ENCODE measurements around the gene FADS3.
"Not testable (repeated sequence)": the region's sequence is repeated elsewhere in the genome, so short reads cannot be mapped to it uniquely, and the experiment has no call there.

FADS3 gene

DNA sequence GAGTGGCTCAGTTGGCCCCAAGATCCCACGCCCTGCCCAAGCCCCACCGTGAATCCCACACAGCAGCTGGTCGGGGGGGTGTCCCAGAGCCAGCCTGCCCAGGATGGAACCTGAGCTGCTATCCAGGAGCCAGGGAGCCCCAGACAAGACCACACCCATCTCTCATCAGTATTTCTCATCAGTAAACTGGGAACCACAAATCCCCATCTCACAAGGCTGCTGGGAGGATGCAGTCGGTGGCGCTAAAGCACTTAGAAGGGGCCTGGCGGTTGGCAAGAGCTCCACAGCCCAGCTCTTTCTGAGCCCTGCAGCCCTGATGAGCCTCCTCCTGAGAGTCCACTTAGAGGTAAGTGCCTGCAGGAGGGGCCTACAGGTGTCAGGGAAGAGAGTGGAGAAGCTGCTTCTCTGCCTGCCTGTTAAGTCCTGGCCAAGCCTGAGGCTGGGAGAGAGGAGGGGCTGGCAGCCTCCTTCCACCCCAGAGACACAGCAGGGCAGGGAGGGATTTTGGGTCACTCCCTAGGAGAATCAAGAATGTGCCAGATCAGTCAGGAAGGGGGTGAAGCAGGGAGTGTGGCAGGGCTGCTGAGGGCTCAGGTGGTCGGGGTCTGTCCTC is 6.1 kb downstream of the FADS3 start:
- Mint-ChIP-seq H3K4me3 (no peak overlapping the region), H3K27ac (no peak overlapping the region), H3K4me1 (peaks cover 32 to 74% of the 10 kb centered on the region in 2 donors), H3K27me3 (no peaks in the 10 kb centered on the region), H3K36me3 (peaks cover 21 to 33% of the 10 kb centered on the region in 2 donors), H3K9me3 (peaks cover 0 to 3% of the 10 kb centered on the region in 2 donors)
- no peak for ATAC-seq (replicated peaks)
- DNase-seq, result no peak

DNA sequence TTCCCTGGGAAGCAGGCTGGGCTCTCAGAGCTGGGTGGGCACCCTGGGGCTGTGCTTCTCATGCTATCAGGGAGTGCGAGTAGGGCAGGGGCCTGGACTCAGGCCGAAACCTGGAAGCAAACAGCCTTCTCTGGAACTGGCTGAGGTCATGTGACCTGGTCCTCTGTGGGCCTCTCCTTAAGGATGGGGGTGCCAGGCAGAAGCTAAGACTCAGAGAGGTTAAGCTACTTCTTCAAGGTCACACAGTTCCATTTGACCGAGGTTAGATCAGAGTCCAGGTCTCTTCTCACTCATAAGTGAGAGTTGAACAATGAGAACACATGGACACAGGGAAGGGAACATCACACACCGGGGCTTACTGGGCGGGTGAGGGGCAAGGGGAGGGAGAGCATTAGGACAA is 7.4 kb downstream of the FADS3 start:
- Mint-ChIP-seq H3K9me3 (peaks cover 0 to 3% of the 10 kb centered on the region in 2 donors), H3K36me3 (peaks cover 27 to 36% of the 10 kb centered on the region in 2 donors), H3K4me3 (no peak overlapping the region), H3K27me3 (no peaks in the 10 kb centered on the region), H3K4me1 (peaks cover 40 to 82% of the 10 kb centered on the region in 2 donors), H3K27ac (no peak overlapping the region)
- DNase-seq (no peak), ATAC-seq (replicated peaks) (no peak)

DNA sequence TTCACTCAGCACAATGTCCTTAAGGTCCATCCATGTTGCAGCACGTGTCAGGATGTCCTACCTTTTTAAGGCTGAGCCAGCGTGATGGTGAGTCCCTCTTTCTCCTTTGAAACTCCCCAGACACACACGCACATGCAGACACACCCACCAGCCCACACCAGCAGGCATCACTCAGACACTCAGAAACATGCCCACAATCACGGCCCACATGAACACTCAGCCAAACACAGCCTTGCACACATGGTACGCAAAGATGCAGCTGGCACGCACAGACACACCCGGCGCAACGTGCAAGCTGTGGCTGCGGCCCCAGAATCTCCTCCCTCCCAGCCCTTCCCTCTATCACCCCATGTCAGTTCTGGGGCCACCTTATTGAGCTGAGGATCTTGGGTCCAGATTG is 8.0 kb downstream of the FADS3 start:
- no peak for ATAC-seq (replicated peaks)
- Mint-ChIP-seq H3K27ac (no peak overlapping the region), H3K36me3 (peaks cover 28 to 32% of the 10 kb centered on the region in 2 donors), H3K4me1 (peaks cover 38 to 87% of the 10 kb centered on the region in 2 donors), H3K27me3 (no peaks in the 10 kb centered on the region), H3K9me3 (peaks cover 0 to 3% of the 10 kb centered on the region in 2 donors), H3K4me3 (no peak overlapping the region)
- no peak for DNase-seq

DNA sequence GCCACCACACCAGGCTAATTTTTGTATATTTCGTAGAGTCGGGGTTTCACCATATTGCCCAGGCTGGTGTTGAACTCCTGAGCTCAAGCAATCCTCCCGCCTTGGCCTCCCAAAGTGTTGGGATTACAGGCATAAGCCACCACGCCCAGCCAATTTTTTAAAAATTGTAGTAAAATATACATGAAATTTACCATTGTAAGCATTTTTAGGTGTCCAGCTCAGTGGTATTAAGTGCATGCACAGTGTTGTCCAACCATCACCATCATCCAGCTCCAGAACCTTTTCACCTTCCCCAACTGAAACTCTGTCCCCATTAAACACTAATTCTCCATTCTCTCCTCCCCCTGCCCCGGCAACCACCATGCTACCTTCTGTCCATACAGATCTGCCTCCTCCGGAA is 8.5 kb downstream of the FADS3 start:
- peaks cover 0 to 3% of the 10 kb centered on the region in 2 donors for H3K9me3 Mint-ChIP-seq
- H3K4me3 Mint-ChIP-seq, result no peak overlapping the region
- no peaks in the 10 kb centered on the region for H3K27me3 Mint-ChIP-seq
- peaks cover 39 to 88% of the 10 kb centered on the region in 2 donors for H3K4me1 Mint-ChIP-seq
- DNase-seq, result no peak
- peaks cover 33 to 35% of the 10 kb centered on the region in 2 donors for H3K36me3 Mint-ChIP-seq
- ATAC-seq (replicated peaks), result no peak
- H3K27ac Mint-ChIP-seq, result no peak overlapping the region

DNA sequence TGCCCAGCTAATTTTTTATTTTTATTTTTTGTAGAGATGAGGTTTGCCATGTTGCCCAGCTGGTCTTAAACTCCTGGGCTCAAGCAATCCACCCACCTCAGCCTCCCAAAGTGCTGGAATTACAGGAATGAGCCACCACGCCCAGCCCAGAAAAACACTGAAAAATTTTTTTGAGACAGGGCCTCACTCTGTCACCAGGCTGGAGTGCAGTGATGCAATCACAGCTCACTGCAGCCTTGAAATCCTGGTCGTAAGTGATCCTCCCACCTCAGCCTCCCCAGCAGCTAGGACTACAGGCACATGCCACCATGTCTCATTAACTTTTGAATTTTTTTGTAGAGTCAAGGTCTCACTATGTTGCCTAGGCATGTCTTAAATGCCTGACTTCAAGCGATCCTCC is 9.1 kb downstream of the FADS3 start:
- DNase-seq; H3K27me3 Mint-ChIP-seq; H3K4me3 Mint-ChIP-seq; H3K27ac Mint-ChIP-seq; ATAC-seq (replicated peaks); H3K9me3 Mint-ChIP-seq: not testable (repeated sequence)
- peaks cover 33 to 36% of the 10 kb centered on the region in 2 donors for H3K36me3 Mint-ChIP-seq
- H3K4me1 Mint-ChIP-seq, result peaks cover 39 to 86% of the 10 kb centered on the region in 2 donors

DNA sequence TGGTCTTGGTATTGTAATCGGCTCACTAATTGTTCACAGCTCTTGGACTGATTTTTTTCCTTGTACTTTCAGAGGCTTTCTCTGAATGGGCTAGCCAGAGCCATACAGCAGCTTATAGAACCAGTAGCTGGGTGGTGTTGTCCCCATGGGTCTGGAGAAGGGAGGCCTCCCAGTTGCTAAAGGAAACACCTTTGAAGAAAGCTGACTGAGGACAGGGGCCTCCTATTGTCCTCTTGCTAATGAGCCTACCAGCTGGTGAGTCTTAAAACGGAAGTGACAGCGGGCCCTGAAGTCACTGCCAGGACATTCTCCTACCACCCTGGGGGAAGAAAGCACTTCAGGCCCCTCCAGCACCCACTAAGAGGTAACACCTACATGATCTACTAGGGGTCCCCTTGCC is 9.9 kb downstream of the FADS3 start:
- H3K36me3 Mint-ChIP-seq, result peaks cover 30% of the 10 kb centered on the region in 2 donors
- peaks cover 40 to 80% of the 10 kb centered on the region in 2 donors for H3K4me1 Mint-ChIP-seq
- H3K27me3 Mint-ChIP-seq, result no peaks in the 10 kb centered on the region
- DNase-seq (no peak), ATAC-seq (replicated peaks) (peak in 1 of 2 donors; percentile 22)
- H3K9me3 Mint-ChIP-seq, result no peaks in the 10 kb centered on the region
- peak overlapping the region in 1 of 2 donors; percentile 25 for H3K4me3 Mint-ChIP-seq
- peak overlapping the region; percentile 79 for H3K27ac Mint-ChIP-seq

DNA sequence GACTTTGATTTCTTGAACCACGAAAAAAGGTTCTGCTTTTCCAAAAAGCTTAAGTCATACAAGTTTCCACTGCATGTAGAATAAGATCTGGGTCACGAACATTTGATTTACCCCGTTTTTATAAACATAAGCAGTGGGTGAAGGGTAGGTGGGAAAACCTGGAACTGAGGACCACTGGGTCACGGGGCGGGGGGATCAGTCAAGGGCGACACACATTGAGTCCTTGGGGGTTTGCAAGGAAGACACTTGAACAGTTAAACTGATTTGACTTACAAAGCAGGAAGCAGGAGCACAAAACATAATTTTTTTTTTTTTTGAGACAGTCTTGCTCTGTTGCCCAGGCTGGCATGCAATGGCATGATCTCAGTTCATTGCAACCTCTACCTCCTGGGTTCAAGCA is 10.9 kb downstream of the FADS3 start:
- peaks cover 45 to 77% of the 10 kb centered on the region in 2 donors for H3K4me1 Mint-ChIP-seq
- peak overlapping the region; percentile 89 for H3K27ac Mint-ChIP-seq
- peak; percentile 74 to 77 for ATAC-seq (replicated peaks)
- peak overlapping the region; percentile 67 to 73 for H3K4me3 Mint-ChIP-seq
- no peak for DNase-seq
- H3K27me3 Mint-ChIP-seq, result no peaks in the 10 kb centered on the region
- H3K9me3 Mint-ChIP-seq, result no peaks in the 10 kb centered on the region
- peaks cover 29 to 31% of the 10 kb centered on the region in 2 donors for H3K36me3 Mint-ChIP-seq

DNA sequence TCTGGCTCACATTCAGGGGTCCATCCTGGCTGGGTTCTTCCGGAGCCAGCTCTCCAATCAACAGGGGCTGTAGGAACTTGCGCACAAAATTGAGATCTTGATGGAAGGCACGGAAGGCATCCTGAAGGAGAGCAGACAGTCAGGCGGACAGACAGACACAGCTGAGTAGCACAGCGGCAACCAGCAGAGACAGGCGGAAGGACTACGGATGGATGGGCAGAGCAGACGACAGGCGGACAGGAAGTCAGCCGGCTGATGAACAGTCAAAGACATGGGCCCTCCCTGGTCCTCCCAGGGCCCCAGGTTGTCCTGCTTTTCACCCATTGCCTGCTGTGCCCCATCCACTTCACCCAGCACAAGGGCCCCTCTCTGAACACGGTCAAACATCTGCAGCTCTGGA is 11.3 kb downstream of the FADS3 start:
- DNase-seq, result peak; percentile 24
- peak; percentile 81 for ATAC-seq (replicated peaks)
- H3K27ac Mint-ChIP-seq, result peak overlapping the region; percentile 89

DNA sequence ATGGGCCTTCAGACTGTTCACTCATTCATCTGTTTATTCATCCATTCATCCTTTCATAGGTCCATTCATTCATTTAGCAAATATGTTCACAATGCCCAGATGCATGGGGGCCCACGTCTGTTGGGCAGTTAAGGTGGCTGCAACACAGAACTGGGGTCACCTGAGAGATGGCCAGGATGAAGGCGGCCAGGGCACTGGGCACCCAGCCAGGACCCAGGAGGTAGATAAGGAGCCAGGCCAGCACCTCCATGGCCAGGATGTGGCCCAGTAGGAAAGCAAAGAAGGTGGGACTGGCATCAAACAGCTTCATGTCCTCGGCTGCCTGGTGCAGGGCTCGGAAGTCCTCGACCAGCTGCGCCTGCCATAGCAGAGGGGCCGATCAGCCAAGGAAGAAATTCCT is 12.2 kb downstream of the FADS3 start:
- H3K27me3 Mint-ChIP-seq, result no peaks in the 10 kb centered on the region
- no peak for DNase-seq
- H3K27ac Mint-ChIP-seq, result no peak overlapping the region
- peaks cover 45 to 74% of the 10 kb centered on the region in 2 donors for H3K4me1 Mint-ChIP-seq
- H3K9me3 Mint-ChIP-seq, result no peaks in the 10 kb centered on the region
- H3K36me3 Mint-ChIP-seq, result peaks cover 28 to 33% of the 10 kb centered on the region in 2 donors
- H3K4me3 Mint-ChIP-seq, result no peak overlapping the region
- ATAC-seq (replicated peaks), result no peak

More for the DNA sequence above, 11.3 kb downstream of the FADS3 start:
- no peaks in the 10 kb centered on the region for H3K27me3 Mint-ChIP-seq
- peaks cover 27 to 31% of the 10 kb centered on the region in 2 donors for H3K36me3 Mint-ChIP-seq
- no peaks in the 10 kb centered on the region for H3K9me3 Mint-ChIP-seq
- H3K4me3 Mint-ChIP-seq, result peak overlapping the region; percentile 67 to 73
- peaks cover 47 to 75% of the 10 kb centered on the region in 2 donors for H3K4me1 Mint-ChIP-seq

DNA sequence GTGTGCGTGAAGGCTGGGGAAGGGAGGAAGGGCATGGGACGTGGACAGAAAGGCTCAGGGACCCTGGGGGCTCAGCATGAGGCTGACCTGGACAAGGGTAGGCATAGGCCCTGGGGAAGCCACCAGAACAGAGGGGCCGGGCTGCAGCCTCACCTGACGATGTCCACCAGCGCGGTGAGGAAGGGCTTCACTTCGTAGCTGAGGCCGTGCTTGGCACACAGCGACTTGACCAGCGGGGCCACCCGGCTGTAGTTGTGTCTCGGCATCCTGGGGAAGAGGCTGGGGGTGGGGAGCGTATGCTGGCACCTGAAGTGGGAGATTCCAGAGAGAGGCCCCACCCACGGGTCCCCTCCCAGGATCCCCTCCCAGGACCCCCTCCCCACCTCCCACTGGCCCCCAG is 15.6 kb downstream of the FADS3 start:
- DNase-seq, result no peak
- Mint-ChIP-seq H3K36me3 (peaks cover 23 to 26% of the 10 kb centered on the region in 2 donors), H3K9me3 (no peaks in the 10 kb centered on the region), H3K4me1 (peaks cover 35 to 59% of the 10 kb centered on the region in 2 donors), H3K27ac (no peak overlapping the region), H3K27me3 (no peaks in the 10 kb centered on the region), H3K4me3 (no peak overlapping the region)
- ATAC-seq (replicated peaks), result no peak

DNA sequence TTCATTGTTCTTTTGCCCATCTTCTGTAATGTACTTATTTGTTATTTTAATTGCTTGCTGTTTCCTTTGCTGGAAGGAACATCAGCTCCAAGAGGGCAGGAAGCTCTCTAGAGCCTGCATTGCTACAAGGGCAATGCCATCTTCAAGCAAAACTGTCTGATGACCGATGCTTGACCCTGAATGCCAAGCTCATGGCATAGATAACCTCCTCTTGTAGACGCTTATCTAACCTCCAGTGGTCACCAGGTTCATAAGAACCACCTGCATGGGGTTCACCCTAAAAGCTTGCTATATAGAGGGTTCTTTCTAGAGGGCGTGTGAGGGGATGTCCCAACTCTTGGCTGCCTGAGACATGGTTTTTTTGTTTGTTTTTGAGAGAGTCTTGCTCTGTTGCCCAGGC is 16.5 kb downstream of the FADS3 start:
- H3K4me1 Mint-ChIP-seq, result peaks cover 31 to 55% of the 10 kb centered on the region in 2 donors
- H3K27ac Mint-ChIP-seq, result peak overlapping the region; percentile 20
- H3K27me3 Mint-ChIP-seq, result no peaks in the 10 kb centered on the region
- peaks cover 23 to 26% of the 10 kb centered on the region in 2 donors for H3K36me3 Mint-ChIP-seq
- DNase-seq (no peak), ATAC-seq (replicated peaks) (no peak)
- no peak overlapping the region for H3K4me3 Mint-ChIP-seq
- no peaks in the 10 kb centered on the region for H3K9me3 Mint-ChIP-seq

DNA sequence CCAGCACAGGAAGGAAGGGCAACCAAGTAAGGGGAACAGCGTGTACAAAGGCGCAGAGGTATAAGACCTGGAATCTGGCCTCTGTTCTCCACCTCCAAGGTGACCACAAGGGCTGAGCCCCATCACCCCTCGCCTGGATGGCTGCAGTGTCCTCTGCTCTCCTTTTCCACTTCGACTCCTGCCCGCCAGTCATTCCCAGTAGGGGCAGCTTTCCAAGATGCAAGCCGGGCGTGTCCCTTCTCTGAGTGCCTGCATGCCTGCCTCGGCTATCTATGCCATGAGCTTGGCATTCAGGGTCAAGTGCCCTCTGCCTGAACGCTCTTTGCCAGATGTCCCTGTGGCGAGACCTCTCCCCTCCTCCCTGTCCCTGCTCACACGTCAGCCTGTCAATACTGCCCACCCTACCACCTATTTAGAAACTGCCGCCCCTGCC is 17.0 kb downstream of the FADS3 start:
- H3K27ac Mint-ChIP-seq, result no peak overlapping the region
- H3K36me3 Mint-ChIP-seq, result peaks cover 23 to 24% of the 10 kb centered on the region in 2 donors
- no peaks in the 10 kb centered on the region for H3K27me3 Mint-ChIP-seq
- ATAC-seq (replicated peaks), result no peak
- DNase-seq, result no peak
- H3K4me1 Mint-ChIP-seq, result peaks cover 27 to 53% of the 10 kb centered on the region in 2 donors
- no peaks in the 10 kb centered on the region for H3K9me3 Mint-ChIP-seq
- no peak overlapping the region for H3K4me3 Mint-ChIP-seq

DNA sequence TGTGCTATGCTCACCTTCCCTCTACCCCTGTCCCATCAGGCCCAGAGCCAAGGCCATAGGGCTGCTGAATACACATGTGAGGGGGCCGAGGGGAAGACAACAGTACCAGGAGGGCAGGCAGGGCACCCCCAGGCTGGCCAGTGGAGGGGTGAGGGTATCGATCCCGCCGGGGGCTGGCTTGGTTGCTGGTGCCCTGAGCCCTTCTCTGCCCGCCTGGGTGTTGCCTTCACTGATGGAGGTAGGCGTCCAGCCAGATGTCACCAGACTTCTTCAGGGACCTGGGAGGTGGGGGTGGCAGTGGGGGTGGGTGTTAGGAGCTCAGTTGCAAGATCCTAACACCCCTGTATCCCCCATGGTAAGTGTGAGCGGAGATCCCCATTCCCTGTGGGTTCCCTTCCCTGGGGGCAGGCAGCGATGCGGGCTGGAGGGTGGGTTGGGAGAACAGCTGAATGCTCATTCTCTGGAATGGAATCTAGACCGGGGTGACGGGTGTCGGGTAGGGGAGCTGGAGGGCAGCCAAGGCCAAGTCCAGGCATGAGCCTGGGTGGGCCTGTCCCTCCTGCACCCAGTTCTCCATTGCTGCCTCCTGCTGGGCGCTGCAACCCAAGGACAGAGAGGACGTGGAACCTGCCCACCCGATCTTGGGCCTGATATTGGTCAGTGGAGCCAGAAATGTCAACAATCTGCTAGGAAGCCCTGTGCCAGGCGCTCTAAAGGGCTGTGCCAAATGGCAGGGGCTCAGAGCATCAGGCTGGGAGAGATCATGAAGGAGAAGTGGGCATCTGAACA is 17.6 kb downstream of the FADS3 start:
- DNase-seq, result no peak
- peaks cover 20% of the 10 kb centered on the region in 2 donors for H3K36me3 Mint-ChIP-seq
- ATAC-seq (replicated peaks), result no peak
- H3K4me3 Mint-ChIP-seq, result no peak overlapping the region
- peaks cover 26 to 47% of the 10 kb centered on the region in 2 donors for H3K4me1 Mint-ChIP-seq
- no peaks in the 10 kb centered on the region for H3K9me3 Mint-ChIP-seq
- no peaks in the 10 kb centered on the region for H3K27me3 Mint-ChIP-seq
- H3K27ac Mint-ChIP-seq, result no peak overlapping the region

DNA sequence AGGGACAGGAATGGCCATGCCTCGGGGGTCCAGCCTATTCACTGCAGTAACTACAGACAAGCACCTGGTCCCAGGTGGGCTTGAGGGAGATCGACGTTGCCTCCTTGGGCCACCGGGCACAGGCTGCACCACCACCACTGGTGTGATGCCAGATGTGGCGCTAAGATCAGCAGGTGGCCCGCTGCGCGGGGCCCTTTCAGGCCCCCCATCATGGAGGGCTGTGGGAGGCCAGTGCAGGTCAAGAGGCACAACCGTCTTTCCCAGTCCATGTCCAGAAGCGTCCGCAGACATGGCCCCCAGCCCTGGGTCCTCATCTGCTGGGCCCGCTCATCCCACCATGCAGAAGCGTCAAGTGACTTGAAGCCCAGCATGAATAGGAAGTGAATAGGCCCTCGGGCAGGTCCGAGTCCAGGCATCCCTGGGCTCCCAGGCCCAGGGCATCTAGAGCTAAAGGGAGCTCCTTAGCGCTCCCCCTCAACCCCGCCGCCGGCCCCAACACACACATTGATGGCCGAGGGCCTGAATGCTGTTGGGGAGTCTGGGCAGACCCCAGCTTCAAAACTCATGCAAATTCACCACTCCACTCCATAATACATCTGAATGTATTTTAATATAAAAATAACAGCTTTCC is 18.3 kb downstream of the FADS3 start:
- H3K4me1 Mint-ChIP-seq, result peaks cover 27 to 40% of the 10 kb centered on the region in 2 donors
- H3K9me3 Mint-ChIP-seq, result no peaks in the 10 kb centered on the region
- DNase-seq (no peak), ATAC-seq (replicated peaks) (no peak)
- no peaks in the 10 kb centered on the region for H3K27me3 Mint-ChIP-seq
- no peak overlapping the region for H3K27ac Mint-ChIP-seq
- peaks cover 16 to 19% of the 10 kb centered on the region in 2 donors for H3K36me3 Mint-ChIP-seq
- H3K4me3 Mint-ChIP-seq, result no peak overlapping the region
